Suprapubic skin (tissue), 3 donors: Measurements from ENCODE around the gene ARID3A.

ENCODE experiments used
- EP300 ChIP-seq: sonication (generic); formaldehyde crosslinking; IDR thresholded peaks from one replicate; pipeline ENCODE4 v1.6.1; 2017; ENCODE audit warnings: antibody characterized with exemption
- POLR2A ChIP-seq, 2 donors: fragments of 450-650 bp; IDR thresholded peaks; one replicate each; pipeline ENCODE4 v1.6.1; 2017; ENCODE audit warnings: antibody characterized with exemption in 2 of 2, mild to moderate bottlenecking in 2 of 2, moderate library complexity in 2 of 2
- TF ChIP-seq, protein P1 (sequence below), 2 donors: fragments of 200-600 bp in 1 of 2; fragments of 450-650 bp in 1 of 2; sonication (generic) in 1 of 2; IDR thresholded peaks; one replicate each; pipeline ENCODE4 v1.5.1; 2016 to 2019; ENCODE audit warnings: antibody characterized with exemption in 2 of 2, mild to moderate bottlenecking in 1 of 2, moderate library complexity in 1 of 2

DNA sequence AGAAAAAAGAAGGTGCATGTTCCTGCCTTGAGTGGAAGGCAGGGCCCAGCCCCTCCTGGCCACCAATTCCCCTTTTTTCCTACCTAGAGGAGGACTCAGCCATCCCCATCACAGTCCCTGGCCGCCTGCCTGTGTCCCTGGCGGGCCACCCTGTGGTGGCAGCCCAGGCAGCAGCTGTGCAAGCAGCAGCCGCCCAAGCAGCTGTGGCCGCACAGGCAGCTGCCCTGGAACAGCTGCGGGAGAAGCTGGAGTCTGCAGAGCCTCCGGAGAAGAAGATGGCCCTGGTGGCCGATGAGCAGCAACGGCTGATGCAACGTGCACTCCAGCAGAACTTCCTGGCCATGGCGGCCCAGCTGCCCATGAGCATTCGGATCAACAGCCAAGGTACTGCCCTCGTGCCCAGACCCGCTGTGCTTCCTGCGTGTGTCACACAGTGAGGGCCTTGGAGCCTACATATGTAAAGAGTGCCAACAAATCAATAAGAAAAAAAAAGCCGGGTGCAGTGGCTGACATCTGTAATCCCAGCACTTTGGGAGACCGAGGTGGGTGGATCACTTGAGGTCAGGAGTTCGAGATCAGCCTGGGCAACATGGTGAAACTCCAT, 40.8 kb downstream of the ARID3A start:
- TF ChIP-seq POLR2A (IDR thresholded peaks at IDR 0.05) = no peak
- TF ChIP-seq, protein P1, sequence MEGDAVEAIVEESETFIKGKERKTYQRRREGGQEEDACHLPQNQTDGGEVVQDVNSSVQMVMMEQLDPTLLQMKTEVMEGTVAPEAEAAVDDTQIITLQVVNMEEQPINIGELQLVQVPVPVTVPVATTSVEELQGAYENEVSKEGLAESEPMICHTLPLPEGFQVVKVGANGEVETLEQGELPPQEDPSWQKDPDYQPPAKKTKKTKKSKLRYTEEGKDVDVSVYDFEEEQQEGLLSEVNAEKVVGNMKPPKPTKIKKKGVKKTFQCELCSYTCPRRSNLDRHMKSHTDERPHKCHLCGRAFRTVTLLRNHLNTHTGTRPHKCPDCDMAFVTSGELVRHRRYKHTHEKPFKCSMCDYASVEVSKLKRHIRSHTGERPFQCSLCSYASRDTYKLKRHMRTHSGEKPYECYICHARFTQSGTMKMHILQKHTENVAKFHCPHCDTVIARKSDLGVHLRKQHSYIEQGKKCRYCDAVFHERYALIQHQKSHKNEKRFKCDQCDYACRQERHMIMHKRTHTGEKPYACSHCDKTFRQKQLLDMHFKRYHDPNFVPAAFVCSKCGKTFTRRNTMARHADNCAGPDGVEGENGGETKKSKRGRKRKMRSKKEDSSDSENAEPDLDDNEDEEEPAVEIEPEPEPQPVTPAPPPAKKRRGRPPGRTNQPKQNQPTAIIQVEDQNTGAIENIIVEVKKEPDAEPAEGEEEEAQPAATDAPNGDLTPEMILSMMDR (IDR thresholded peaks at IDR 0.05) = no peak
- TF ChIP-seq EP300 = no peak
